HL-60/S4 treated with phorbol 12-myristate 13-acetate at 8.2 ng/mL for 4 days and 3 days (cell line): ENCODE data around the gene C19orf25.
"Not testable (repeated sequence)": the region's sequence is repeated elsewhere in the genome, so short reads cannot be mapped to it uniquely, and the experiment has no call there.

Experiments used
- in situ Hi-C: fragments of 300-500 bp; cut with MboI; formaldehyde crosslinking; loops from 2 replicates; pipeline ENCODE4 v1.15.0; 2022; ENCODE audit warnings: low sequenced_read_pairs

The C19orf25 gene

DNA sequence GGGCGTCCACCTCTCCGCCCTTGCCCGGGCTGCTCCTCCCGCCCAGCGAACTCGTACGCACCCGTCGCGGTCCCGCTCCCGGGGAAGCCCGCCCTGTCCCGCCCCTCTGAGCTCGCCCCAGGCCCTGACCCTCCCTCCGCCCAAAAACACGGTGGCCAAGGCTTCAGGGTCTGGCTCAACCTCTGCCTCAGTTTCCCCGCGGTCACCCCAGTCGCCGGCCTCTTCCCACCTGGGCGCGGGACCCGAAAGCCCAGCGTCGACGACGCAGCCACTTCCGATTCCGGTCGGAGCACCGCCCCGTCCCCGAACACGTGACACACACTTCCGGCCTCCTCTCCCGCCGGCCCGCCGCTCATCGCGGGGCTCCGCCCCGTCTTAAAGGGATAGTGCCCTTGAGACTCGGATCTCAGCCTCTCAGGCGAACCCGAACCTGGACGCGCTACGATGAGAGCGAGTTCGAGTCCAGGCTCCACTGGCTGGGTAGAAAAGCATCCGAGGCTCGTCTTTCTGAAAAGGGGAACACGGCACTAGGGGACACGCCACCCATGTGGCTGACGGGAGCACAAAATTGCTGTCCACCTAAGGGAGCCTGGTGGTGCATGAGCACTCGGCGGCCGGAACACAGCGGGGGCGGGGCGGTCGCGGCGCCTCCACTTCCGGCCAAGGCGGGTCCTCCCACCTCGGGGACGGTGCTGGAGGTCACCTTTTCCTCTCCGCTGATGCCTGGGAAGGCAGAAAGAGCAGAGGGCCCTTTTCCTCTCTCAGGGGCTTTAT is at the start of gene C19orf25:
C19orf25 (minus strand) TSS at position 282 of the 774 bp plus-strand sequence. CDS start 312 bp downstream, outside the sequence.
- in situ Hi-C loops: no loop called here

DNA sequence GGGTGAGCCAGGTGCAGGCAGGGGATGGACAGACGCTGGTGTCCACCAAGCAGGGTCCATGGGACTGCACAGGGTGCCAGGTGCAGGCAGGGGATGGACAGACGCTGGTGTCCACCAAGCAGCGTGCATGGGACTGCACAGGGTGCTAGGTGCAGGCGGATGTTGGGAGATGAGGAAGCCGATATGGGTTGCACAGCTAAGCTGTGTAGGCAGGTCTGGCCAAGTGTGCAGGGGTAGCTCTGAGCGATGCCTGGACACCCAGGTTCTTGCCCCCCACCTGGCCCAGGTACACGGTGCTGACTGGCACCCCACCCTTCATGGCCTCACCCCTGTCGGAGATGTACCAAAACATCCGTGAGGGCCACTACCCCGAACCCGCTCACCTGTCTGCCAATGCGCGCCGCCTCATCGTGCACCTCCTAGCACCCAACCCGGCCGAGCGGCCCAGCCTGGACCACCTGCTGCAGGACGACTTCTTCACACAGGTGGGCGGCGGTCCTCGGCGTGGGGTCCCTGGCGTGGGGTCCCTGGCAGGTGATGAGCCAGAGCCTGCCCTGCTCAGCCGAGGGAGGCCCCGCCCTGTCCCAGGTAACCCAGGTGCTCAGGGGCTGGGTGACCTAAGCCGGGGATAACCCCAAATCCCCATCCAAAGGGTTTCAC is 48.8 kb upstream of the C19orf25 start:
- in situ Hi-C loops: loop anchor here (25.0 kb wide), 1 partner anchor 285 kb away; the partner anchor contains the start of gene ATP8B3

DNA sequence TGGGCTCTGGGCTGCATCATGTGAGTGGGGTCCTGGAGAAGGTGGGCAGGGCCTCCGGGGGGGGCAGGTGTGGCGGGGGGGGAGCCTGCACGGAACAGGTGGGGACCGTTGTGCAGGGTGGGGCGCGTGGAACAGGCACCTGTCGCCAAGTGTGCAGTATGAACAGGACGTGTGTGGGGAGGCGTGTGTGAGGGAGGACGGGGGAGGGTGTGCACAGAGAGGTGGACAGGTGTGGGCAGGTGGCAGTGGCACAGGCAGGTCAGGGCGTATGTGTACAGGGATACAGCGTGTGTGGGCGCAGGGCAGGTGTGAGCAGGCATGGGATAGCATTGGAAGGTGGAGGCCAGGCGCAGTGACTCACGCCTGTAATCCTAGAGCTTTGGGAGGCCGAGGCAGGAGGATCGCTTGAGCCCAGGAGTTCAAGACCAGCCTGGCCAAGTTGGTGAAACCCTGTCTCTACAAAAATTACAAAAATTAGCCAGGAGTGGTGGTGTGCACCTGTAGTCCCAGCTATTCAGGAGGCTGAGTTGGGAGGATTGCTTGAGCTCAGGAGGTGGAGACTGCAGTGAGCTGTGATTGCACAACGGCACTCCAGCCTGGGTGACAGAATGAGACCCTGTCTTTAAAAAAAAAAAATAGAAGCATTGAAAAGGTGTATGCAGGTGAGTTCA is 48.1 kb upstream of the C19orf25 start:
- in situ Hi-C loops: loop anchor here (25.0 kb wide), 1 partner anchor 285 kb away; the partner anchor contains the start of gene ATP8B3

DNA sequence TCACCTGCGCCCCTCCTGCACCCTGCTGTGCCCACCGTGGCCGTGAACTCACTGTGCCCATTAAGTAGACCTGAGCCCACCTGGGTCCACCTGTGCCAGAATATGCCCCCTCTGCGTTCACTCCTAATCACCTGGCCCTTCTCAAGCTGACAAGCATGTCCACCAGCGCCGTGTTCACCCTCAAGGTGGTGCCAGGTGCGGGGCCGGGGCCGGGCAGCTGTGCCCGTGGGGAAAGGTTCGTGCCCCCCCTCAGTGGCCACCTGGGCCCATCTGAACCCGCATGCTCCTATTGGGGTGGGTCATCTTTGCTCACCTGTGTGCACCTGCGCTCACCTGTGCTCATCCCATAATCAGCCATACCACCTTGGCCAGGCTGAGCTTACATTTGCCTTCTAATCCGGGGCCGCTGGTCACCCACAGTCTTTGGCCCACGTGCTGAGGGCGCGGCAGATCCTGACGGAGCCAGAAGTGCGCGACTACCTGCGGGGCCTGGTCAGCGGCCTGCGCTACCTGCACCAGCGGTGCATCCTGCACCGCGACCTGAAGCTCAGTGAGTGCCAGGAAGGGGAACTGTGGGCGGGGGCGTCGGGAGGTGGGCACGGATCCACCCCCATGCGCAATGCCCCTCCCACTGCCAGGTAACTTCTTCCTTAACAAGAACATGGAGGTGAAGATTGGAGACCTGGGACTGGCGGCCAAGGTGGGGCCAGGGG is 47.2 kb upstream of the C19orf25 start:
- in situ Hi-C loops: loop anchor here (25.0 kb wide), 1 partner anchor 286 kb away; the partner anchor contains the start of gene ATP8B3

DNA sequence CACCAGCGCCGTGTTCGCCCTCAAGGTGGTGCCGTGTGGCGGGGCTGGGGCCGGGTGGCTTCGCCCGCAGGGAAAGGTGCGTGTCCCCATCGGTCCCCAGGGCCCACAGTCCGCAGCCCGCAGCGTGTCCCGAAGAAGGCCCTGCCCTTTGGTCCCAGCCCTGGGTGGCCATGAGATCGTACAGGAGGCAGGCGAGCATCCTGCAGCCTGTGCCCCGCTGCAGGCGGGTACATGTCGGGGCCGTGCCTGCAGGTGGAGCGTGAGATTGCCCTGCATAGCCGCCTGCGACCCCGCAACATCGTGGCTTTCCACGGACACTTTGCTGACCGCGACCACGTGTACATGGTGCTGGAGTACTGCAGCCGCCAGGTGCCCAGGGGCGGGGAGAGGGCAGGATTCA is 46.3 kb upstream of the C19orf25 start:
- in situ Hi-C loops: loop anchor here (25.0 kb wide), 1 partner anchor 287 kb away; the partner anchor contains the start of gene ATP8B3

GRCh38 chr19:1524972-1525325 is 45.9 kb upstream of the C19orf25 start:
- in situ Hi-C loops: loop anchor here (25.0 kb wide), 1 partner anchor 287 kb away; the partner anchor contains the start of gene ATP8B3

DNA sequence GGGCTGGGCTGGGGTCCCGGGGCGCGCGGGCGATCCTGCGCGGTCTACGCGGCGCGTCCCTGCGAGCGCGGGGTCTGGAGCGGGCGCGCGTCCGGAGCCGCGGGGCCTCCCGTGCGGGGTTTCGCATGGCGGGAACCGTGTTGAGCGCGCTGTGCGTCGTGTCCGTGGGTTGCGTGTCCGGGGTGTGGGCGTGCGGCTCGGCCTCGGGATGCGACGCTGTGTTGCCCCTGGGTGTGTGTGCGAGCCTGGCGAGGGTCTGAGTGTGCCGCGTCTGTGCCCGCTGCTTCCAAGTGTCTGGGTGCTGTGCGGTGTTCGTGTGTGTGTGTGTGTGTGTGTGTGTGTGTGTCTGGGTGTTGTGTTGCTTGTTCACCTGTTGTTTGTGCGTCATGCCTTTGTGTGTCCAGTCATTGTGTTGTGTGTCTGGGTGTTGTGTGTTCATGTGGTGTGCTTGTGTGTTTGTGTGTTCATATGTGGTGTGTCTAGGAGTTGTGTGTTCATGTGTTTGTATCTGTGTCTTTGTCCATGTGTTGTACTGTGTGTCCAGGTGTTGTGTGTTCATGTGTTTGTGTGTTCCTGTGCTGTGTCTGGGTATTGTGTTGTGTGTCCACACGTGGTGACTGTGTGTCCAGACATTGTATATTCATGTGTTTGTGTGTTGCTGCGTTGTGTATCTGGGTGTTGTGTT is 45.4 kb upstream of the C19orf25 start:
- in situ Hi-C loops: no loop called here

GRCh38 chr19:1523412-1524286 is 44.6 kb upstream of the C19orf25 start, which contains the start of gene PLK5:
Gene PLK5 (plus strand): TSS chr19:1524077. CDS start chr19:1526997, 2,920 bp downstream.
- in situ Hi-C loops: no loop called here

- in situ Hi-C loops: no loop called here
These were observed 43.8 kb upstream of the C19orf25 start for GRCh38 chr19:1522838-1523237.

DNA sequence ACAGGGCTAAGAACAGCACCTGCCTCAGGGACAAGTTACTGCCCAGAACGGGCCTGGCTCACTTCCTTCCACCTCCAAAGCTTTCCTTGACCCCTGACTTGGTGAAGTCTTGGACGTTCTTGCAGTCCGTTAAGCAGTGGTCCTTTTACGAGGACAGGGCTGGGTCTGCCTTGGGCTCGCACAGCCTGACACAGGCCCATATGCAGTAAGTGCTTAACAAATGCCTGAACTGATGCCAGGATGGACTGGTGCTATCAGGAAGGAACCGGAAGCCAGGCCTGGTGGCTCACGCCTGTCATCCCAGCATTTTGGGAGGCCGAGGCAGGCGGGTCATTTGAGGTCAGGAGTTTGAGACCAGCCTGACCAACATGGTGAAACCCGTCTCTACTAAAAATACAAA is 43.0 kb upstream of the C19orf25 start:
- in situ Hi-C loops: no loop called here

DNA sequence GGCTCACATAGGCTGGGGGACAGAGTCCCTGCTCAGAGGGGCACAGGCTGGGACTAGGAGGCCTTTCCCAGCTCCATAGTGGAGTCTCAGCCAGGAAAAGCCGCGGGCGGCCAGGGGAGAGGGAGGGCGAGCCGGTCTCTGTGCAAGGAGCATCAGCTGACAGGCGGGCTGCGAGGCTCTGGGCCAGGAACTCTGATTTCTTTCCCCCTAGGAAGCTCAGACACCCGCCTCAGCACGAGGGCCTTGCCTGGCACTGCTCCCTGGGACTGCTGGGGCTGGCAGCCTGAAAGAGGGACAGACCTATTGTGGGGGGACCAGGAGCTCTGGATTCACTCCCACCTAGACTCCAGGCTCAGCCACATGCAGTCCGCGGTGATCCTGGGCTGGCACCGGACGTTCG is 42.6 kb upstream of the C19orf25 start:
- in situ Hi-C loops: no loop called here

DNA sequence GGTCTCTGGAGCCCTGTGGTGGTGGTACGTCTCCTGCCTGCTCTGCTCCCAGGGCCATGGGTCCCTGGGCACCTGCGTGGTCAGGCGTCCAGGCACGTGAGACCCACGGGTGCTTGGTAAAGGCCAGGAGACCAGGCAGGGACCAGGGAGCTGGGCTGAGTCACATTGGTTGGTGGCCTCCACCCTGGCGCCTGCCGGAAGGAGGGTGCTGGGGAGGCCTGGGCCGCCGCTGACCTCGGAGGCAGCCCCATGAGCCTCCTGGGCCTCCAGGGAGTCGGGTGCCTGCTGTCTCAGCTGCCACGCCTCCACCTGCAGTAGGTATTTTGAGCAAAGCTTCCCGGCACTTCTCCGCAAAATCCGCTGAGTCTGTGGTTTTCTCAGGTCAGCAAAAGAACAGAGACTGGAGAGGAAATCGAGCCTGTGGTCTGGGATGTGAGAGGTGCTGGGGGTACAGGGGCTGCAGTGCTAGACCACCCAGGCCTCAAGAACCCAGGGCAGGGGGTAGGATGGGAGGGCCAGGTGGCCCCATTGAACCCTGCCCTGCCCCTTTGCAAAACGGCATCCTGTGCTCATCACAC is 41.3 kb upstream of the C19orf25 start:
- in situ Hi-C loops: no loop called here

DNA sequence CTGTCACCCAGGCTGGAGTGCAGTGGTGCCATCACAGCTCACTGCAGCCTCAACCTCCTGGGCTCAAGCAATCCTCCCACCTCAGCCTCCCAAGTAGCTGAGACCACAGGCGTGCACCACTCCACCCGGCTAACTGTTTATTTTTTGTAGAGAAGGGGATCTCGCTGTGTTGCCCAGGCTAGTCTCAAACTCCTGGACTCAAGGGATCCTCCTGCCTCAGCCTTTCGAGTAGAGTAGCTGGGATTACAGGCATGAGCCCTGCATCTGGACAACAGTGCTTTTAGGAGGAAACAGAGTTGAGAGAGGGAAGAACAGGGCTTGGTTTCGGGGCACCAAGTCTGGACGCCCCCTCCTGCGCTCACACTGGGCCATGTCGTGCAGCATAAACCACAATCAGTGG is 40.8 kb upstream of the C19orf25 start:
- in situ Hi-C loops: not testable (repeated sequence)

DNA sequence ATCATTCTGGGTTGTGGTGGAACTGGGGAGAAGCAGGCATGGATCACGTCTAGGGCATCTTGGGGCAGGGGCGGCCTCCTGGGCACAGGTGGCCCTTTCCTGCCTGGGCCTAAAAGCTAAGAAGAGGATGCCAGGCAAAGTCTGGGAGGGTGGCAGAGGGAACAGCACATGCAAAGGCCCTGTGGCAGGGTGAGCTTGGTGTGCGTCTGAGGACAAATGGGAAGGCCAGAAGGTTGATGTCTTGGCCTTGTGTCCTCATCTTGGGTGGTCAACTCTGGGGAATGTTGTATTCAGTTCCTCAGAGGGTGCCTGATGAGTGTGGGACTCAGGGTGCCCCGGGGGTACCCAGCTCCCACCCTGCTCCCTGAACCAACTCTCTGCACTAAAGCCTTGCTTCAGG is 39.5 kb upstream of the C19orf25 start:
- in situ Hi-C loops: no loop called here

DNA sequence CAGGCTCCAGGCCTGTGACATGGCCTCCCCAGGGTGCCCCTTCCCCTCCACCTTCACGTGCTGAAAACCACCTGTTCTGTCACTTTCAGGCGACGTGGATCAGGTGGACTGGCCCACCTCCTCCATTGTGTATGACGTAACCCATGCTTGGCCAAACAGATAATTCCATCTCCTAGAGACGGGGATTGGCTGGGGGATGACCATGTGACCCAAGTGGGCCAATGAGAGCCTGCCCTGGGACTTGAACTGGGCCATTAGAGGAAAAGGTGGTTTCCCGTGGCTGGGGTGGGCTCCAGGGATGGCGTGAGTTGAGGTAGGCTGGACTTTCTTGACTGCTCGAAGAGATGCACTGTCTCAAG is 37.4 kb upstream of the C19orf25 start:
- in situ Hi-C loops: no loop called here

- in situ Hi-C loops: no loop called here
These were observed 36.1 kb upstream of the C19orf25 start for GRCh38 chr19:1514986-1515721.

DNA sequence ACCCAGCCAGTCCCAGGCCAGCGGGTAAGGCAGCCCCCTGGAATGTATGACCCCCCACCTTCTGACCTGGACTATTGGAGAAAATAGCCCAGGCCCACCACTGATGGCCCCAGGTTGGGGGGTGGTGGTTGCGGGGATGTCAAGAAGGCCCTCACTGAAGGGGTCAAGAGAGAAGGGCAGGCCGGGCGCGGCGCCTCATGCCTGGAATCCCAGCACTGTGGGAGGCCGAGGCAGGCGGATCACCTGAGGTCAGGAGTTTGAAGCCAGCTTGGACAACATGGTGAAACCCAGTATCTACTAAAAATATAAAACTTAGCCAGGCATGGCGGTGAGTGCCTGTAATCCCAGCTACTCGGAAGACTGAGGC is 35.3 kb upstream of the C19orf25 start:
- in situ Hi-C loops: no loop called here

- in situ Hi-C loops: no loop called here
These were observed 34.7 kb upstream of the C19orf25 start for GRCh38 chr19:1513499-1514294.
